Neural crest cell (in vitro differentiated cells): Measurements from ENCODE around the gene DSG4. TPM values are rescaled to one million over a fixed set of nuclear protein-coding genes. Genes with fewer than 3 reads are reported as not detected.

ENCODE experiments used
- DNase-seq: peaks from one replicate; pipeline ENCODE4 v3.0.0; 2021; ENCODE audit warnings: low read depth, mixed read lengths, low spot score
- H3K27ac Mint-ChIP-seq: one replicate; pipeline ENCODE4 v1.8.0; 2021; ENCODE audit warnings: mild to moderate bottlenecking, mixed read lengths; ENCODE audit not compliant: unreplicated experiment
- H3K27me3 Mint-ChIP-seq: 2 replicates; pipeline ENCODE4 v1.8.0; 2021; ENCODE audit warnings: low read depth, mild to moderate bottlenecking, mixed read lengths
- H3K36me3 Mint-ChIP-seq: 2 replicates; pipeline ENCODE4 v1.8.0; 2021; ENCODE audit warnings: low read depth, mild to moderate bottlenecking, mixed read lengths
- H3K4me1 Mint-ChIP-seq: 2 replicates; pipeline ENCODE4 v1.8.0; 2021; ENCODE audit warnings: mixed read lengths
- H3K4me3 Mint-ChIP-seq: one replicate; pipeline ENCODE4 v1.8.0; 2021; ENCODE audit warnings: mild to moderate bottlenecking, mixed read lengths
- H3K9me3 Mint-ChIP-seq: 2 replicates; pipeline ENCODE4 v1.8.0; 2021; ENCODE audit warnings: mixed read lengths
- CTCF ChIP-seq: fragments of 200-600 bp; sonication (generic); conservative IDR thresholded peaks from 2 replicates; pipeline ENCODE4 v1.5.0; 2021; ENCODE audit warnings: antibody characterized with exemption, mild to moderate bottlenecking
- total RNA-seq: library from RNA; stranded (reverse); gene quantifications from 2 replicates; pipeline ENCODE4 v1.2.1, GENCODE V29; 2021

DSG4 gene
- total RNA-seq, 1 donor from 2014 or later: not detected

DNA sequence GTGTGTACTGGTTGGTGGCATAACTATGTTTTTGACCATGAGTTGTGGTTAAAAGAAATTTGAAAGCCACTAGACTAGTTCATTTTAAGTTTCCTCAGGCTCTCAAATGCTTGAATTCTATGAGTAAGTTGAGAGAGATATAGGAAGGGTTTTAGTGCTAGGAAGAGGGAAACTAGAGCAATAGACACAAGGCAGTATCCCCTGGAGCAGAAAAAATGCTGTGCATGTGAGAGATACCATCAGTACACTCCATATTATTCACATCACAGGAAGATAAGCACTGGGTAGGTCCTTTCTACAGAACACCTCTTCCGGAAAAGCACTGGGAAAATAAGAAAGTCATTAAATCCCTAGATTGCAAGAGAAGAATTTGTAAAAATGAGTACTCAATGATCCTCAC lies 51.6 kb downstream of the DSG4 start:
- Mint-ChIP-seq H3K27me3 (no peaks in the 10 kb centered on the region), H3K9me3 (peaks cover 2% of the 10 kb centered on the region), H3K27ac (no peak overlapping the region), H3K4me3 (no peak overlapping the region), H3K36me3 (no peaks in the 10 kb centered on the region), H3K4me1 (no peaks in the 10 kb centered on the region)
- no peak for DNase-seq
- no peak for TF ChIP-seq CTCF

- Mint-ChIP-seq H3K9me3 (peaks cover 5% of the 10 kb centered on the region), H3K36me3 (no peaks in the 10 kb centered on the region), H3K27ac (no peak overlapping the region), H3K27me3 (no peaks in the 10 kb centered on the region), H3K4me3 (no peak overlapping the region), H3K4me1 (no peaks in the 10 kb centered on the region)
- TF ChIP-seq CTCF: no peak
- no peak for DNase-seq
Observed at GRCh38 chr18:31429623-31430022, 53.0 kb downstream of the DSG4 start.

- Mint-ChIP-seq H3K9me3 (peaks cover 5% of the 10 kb centered on the region), H3K36me3 (no peaks in the 10 kb centered on the region), H3K4me3 (no peak overlapping the region), H3K4me1 (no peaks in the 10 kb centered on the region), H3K27ac (no peak overlapping the region), H3K27me3 (no peaks in the 10 kb centered on the region)
- TF ChIP-seq CTCF: no peak
- no peak for DNase-seq
Observed at GRCh38 chr18:31430072-31430471, 53.5 kb downstream of the DSG4 start.

DNA sequence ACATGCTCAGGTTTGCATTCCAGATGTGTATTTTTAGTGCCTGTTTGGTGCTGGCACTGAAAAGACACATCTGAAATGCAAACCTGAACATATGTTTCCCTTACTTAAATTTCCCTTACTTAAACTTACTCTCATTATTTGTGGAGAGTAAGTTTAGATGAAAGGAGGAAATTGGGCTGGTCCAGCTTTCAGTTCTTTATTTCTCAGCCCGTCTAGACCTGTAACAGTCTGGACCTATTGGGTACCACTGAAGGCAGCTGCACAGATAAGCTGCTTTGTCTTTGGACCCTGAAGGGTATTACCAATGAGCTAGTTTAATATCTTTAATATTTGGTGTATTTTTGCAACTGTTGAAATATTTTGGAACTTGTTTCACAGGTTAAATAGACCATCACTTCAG lies 54.0 kb downstream of the DSG4 start:
- no peak overlapping the region for H3K27ac Mint-ChIP-seq
- H3K4me1 Mint-ChIP-seq: no peaks in the 10 kb centered on the region
- peaks cover 5% of the 10 kb centered on the region for H3K9me3 Mint-ChIP-seq
- H3K36me3 Mint-ChIP-seq: no peaks in the 10 kb centered on the region
- no peaks in the 10 kb centered on the region for H3K27me3 Mint-ChIP-seq
- H3K4me3 Mint-ChIP-seq: no peak overlapping the region
- no peak for TF ChIP-seq CTCF
- no peak for DNase-seq

GRCh38 chr18:31432316-31432715 lies 55.7 kb downstream of the DSG4 start:
- Mint-ChIP-seq H3K36me3 (no peaks in the 10 kb centered on the region), H3K27me3 (no peaks in the 10 kb centered on the region), H3K4me3 (no peak overlapping the region), H3K4me1 (no peaks in the 10 kb centered on the region), H3K27ac (no peak overlapping the region), H3K9me3 (peaks cover 5% of the 10 kb centered on the region)
- DNase-seq: no peak
- TF ChIP-seq CTCF: no peak

- Mint-ChIP-seq H3K9me3 (peaks cover 5% of the 10 kb centered on the region), H3K27ac (no peak overlapping the region)
Observed at GRCh38 chr18:31436825-31437224, 60.2 kb downstream of the DSG4 start.

More at GRCh38 chr18:31436825-31437224, 60.2 kb downstream of the DSG4 start:
- Mint-ChIP-seq H3K4me3 (no peak overlapping the region), H3K36me3 (no peaks in the 10 kb centered on the region), H3K4me1 (no peaks in the 10 kb centered on the region), H3K27me3 (no peaks in the 10 kb centered on the region)
- no peak for DNase-seq
- TF ChIP-seq CTCF: no peak
